Type B pancreatic cell (in vitro differentiated cells): ENCODE data around the gene IL17C. TPM values are rescaled to one million over a fixed set of nuclear protein-coding genes. Genes with fewer than 3 reads are reported as not detected.
A peak's percentile ranks its signal among the peaks of the same experiment; 100 is the strongest.

Experiments
- DNase-seq: peaks from one replicate; pipeline ENCODE4 v3.0.0; 2021; ENCODE audit warnings: mixed read lengths; ENCODE audit not compliant: unreplicated experiment; ENCODE audit errors: extremely low spot score
- H3K27ac Mint-ChIP-seq: 2 replicates; pipeline ENCODE4 v1.8.0; 2021; ENCODE audit warnings: mild to moderate bottlenecking, mixed read lengths
- H3K27me3 Mint-ChIP-seq: 2 replicates; pipeline ENCODE4 v1.8.0; 2021; ENCODE audit warnings: mixed read lengths
- H3K36me3 Mint-ChIP-seq: 2 replicates; pipeline ENCODE4 v1.8.0; 2021; ENCODE audit warnings: mixed read lengths
- H3K4me1 Mint-ChIP-seq: one replicate; pipeline ENCODE4 v1.8.0; 2021; ENCODE audit warnings: mixed read lengths; ENCODE audit not compliant: unreplicated experiment
- H3K4me3 Mint-ChIP-seq: 2 replicates; pipeline ENCODE4 v1.8.0; 2021; ENCODE audit warnings: mild to moderate bottlenecking, mixed read lengths
- H3K9me3 Mint-ChIP-seq: 2 replicates; pipeline ENCODE4 v1.8.0; 2021; ENCODE audit warnings: mixed read lengths
- CTCF ChIP-seq: fragments of 200-600 bp; sonication (generic); conservative IDR thresholded peaks from 2 replicates; pipeline ENCODE4 v1.5.0; 2021; ENCODE audit warnings: antibody characterized with exemption, mild to moderate bottlenecking
- total RNA-seq: library from RNA; stranded (reverse); gene quantifications from 2 replicates; pipeline ENCODE4 v1.2.1, GENCODE V29; 2021; ENCODE audit warnings: low replicate concordance

Gene IL17C
- total RNA-seq, 1 donor from 2014 or later, result 0.39 TPM

- peak overlapping the region; percentile 59 for H3K4me3 Mint-ChIP-seq
- no peak overlapping the region for H3K27ac Mint-ChIP-seq
- DNase-seq, result no peak
Observed at GRCh38 chr16:88685156-88686061, 47.0 kb downstream of the IL17C start.

GRCh38 chr16:88686062-88686438 is 47.7 kb downstream of the IL17C start:
- no peaks in the 10 kb centered on the region for H3K9me3 Mint-ChIP-seq
- DNase-seq, result no peak
- peaks cover 55% of the 10 kb centered on the region for H3K27me3 Mint-ChIP-seq

More at GRCh38 chr16:88685156-88686061, 47.0 kb downstream of the IL17C start:
- H3K4me1 Mint-ChIP-seq, result no peaks in the 10 kb centered on the region
- H3K9me3 Mint-ChIP-seq, result no peaks in the 10 kb centered on the region
- H3K36me3 Mint-ChIP-seq, result no peaks in the 10 kb centered on the region
- H3K27me3 Mint-ChIP-seq, result peaks cover 50% of the 10 kb centered on the region
- TF ChIP-seq CTCF, result peak; percentile 65

GRCh38 chr16:88686439-88687253 is 48.3 kb downstream of the IL17C start, which contains the start of gene SNAI3:
SNAI3 (minus strand) TSS chr16:88686507; CDS start chr16:88686406, 101 bp downstream.
- H3K9me3 Mint-ChIP-seq, result no peaks in the 10 kb centered on the region
- peak; percentile 86 for DNase-seq
- H3K4me3 Mint-ChIP-seq, result peak within 1 kb of the TSS; percentile 65

More at GRCh38 chr16:88686062-88686438, 47.7 kb downstream of the IL17C start:
- TF ChIP-seq CTCF, result no peak
- Mint-ChIP-seq H3K4me1 (no peaks in the 10 kb centered on the region), H3K27ac (no peak overlapping the region), H3K4me3 (peak overlapping the region; percentile 65), H3K36me3 (no peaks in the 10 kb centered on the region)

GRCh38 chr16:88687254-88687576 is 48.8 kb downstream of the IL17C start:
- TF ChIP-seq CTCF, result no peak
- Mint-ChIP-seq H3K4me1 (no peaks in the 10 kb centered on the region), H3K36me3 (no peaks in the 10 kb centered on the region), H3K27me3 (peaks cover 48% of the 10 kb centered on the region), H3K4me3 (no peak overlapping the region), H3K27ac (no peak overlapping the region), H3K9me3 (no peaks in the 10 kb centered on the region)
- DNase-seq, result no peak

More at GRCh38 chr16:88686439-88687253, 48.3 kb downstream of the IL17C start, which contains the start of gene SNAI3:
- Mint-ChIP-seq H3K27ac (no peak within 1 kb of the TSS), H3K36me3 (no peaks in the 10 kb centered on the region), H3K27me3 (peaks cover 54% of the 10 kb centered on the region), H3K4me1 (no peaks in the 10 kb centered on the region)
- TF ChIP-seq CTCF, result no peak

- Mint-ChIP-seq H3K9me3 (no peaks in the 10 kb centered on the region), H3K4me3 (peak overlapping the region; percentile 59), H3K36me3 (no peaks in the 10 kb centered on the region), H3K27me3 (peaks cover 44% of the 10 kb centered on the region), H3K4me1 (no peaks in the 10 kb centered on the region), H3K27ac (no peak overlapping the region)
- DNase-seq, result no peak
- no peak for TF ChIP-seq CTCF
Observed at GRCh38 chr16:88687676-88688012, 49.3 kb downstream of the IL17C start.
